CD4-positive, CD25-positive, alpha-beta regulatory T cell (primary cell): ENCODE results near the gene PTBP3. TPM values are rescaled to one million over a fixed set of nuclear protein-coding genes. Genes with fewer than 3 reads are reported as not detected.

Experiments
- ATAC-seq, 2 donors: fragments of 150-1000 bp; cut with Tn5 transposase; one replicate each; pipeline ENCODE4 v1.10.0; 2021; ENCODE audit warnings: low read depth in 2 of 2, moderate number of reproducible peaks in 2 of 2, moderate library complexity in 1 of 2
- DNase-seq, 3 donors: peaks; one replicate each; pipeline versions ENCODE4 v3.0.0 to v3.0.0-alpha.2; 2012 to 2022; ENCODE audit warnings: mixed read lengths in 1 of 3
- H3K27ac ChIP-seq: one replicate; pipeline ENCODE4 v1.7.0; 2013; ENCODE audit warnings: mild to moderate bottlenecking, low read length; ENCODE audit not compliant: insufficient read depth, poor library complexity, severe bottlenecking
- H3K27me3 ChIP-seq: one replicate; pipeline ENCODE4 v1.7.0; 2013; ENCODE audit warnings: low read length; ENCODE audit not compliant: control insufficient read depth, insufficient read depth
- H3K36me3 ChIP-seq: one replicate; pipeline ENCODE4 v1.7.0; 2013; ENCODE audit warnings: mild to moderate bottlenecking, low read length, moderate library complexity; ENCODE audit not compliant: control insufficient read depth, insufficient read depth
- H3K4me1 ChIP-seq: 2 replicates; pipeline ENCODE4 v1.7.0; 2013; ENCODE audit warnings: mild to moderate bottlenecking, low read length; ENCODE audit not compliant: insufficient read depth, control insufficient read depth, poor library complexity, severe bottlenecking
- H3K4me3 ChIP-seq: one replicate; pipeline ENCODE4 v1.7.0; 2013; ENCODE audit warnings: low read depth, mild to moderate bottlenecking, low read length, moderate library complexity
- H3K9me3 ChIP-seq, 2 experiments: 1 replicate in 1 of 2; 2 replicates in 1 of 2; pipeline ENCODE4 v1.7.0; 2013; ENCODE audit warnings: low read length in 2 of 2, mild to moderate bottlenecking in 1 of 2, moderate library complexity in 1 of 2; ENCODE audit not compliant: control insufficient read depth in 2 of 2
- H3K27ac Mint-ChIP-seq, 3 donors: one replicate each; pipeline ENCODE4 v1.8.0; 2020 to 2022; ENCODE audit warnings: mild to moderate bottlenecking in 3 of 3, mixed read lengths in 3 of 3, moderate library complexity in 2 of 3
- H3K27me3 Mint-ChIP-seq: one replicate; pipeline ENCODE4 v1.8.0; 2022; ENCODE audit warnings: mild to moderate bottlenecking, mixed read lengths
- H3K36me3 Mint-ChIP-seq: one replicate; pipeline ENCODE4 v1.8.0; 2020; ENCODE audit warnings: mixed read lengths
- H3K4me1 Mint-ChIP-seq, 4 donors: one replicate each; pipeline ENCODE4 v1.8.0; 2020 to 2022; ENCODE audit warnings: mixed read lengths in 4 of 4, mild to moderate bottlenecking in 1 of 4
- H3K4me3 Mint-ChIP-seq, 4 donors: one replicate each; pipeline ENCODE4 v1.8.0; 2020 to 2022; ENCODE audit warnings: mild to moderate bottlenecking in 4 of 4, mixed read lengths in 4 of 4, moderate library complexity in 3 of 4
- H3K9me3 Mint-ChIP-seq, 7 donors: one replicate each; pipeline ENCODE4 v1.8.0; 2020 to 2022; ENCODE audit warnings: mixed read lengths in 7 of 7, mild to moderate bottlenecking in 3 of 7, moderate library complexity in 2 of 7
- polyA plus RNA-seq, 4 donors: library from polyadenylated mRNA; unstranded; fragments of 300-500 nt; fragmentation: Illumina TruSeq; gene quantifications; one replicate each; pipeline ENCODE4 v1.2.3, GENCODE V29; 2021
- total RNA-seq: library from RNA; stranded (reverse); gene quantifications from one replicate; pipeline ENCODE4 v1.2.3, GENCODE V29; 2022

PTBP3 gene
- total and polyA plus RNA-seq, 5 donors from 2014 or later, result 49.5 to 144 (median 53.3) TPM

GRCh38 chr9:112247090-112247489 is 86.3 kb downstream of the PTBP3 start:
- Mint-ChIP-seq H3K36me3 (peaks cover 40% of the 10 kb centered on the region), H3K9me3 (peaks cover 0 to 3% (median 0%) of the 10 kb centered on the region in 7 donors), H3K4me1 (peaks cover 18 to 30% (median 27%) of the 10 kb centered on the region in 4 donors), H3K27me3 (no peaks in the 10 kb centered on the region), H3K27ac (no peak overlapping the region), H3K4me3 (no peak overlapping the region)
- H3K4me1 ChIP-seq, result peaks cover 6% of the 10 kb centered on the region
- no peaks in the 10 kb centered on the region for H3K27me3 ChIP-seq
- H3K36me3 ChIP-seq, result peaks cover 29% of the 10 kb centered on the region
- no peak for ATAC-seq
- no peaks in the 10 kb centered on the region for H3K9me3 ChIP-seq
- no peak overlapping the region for H3K4me3 ChIP-seq
- DNase-seq, result no peak
- H3K27ac ChIP-seq, result no peak overlapping the region

- Mint-ChIP-seq H3K36me3 (peaks cover 44% of the 10 kb centered on the region), H3K27ac (no peak overlapping the region)
- DNase-seq, result no peak
Observed at GRCh38 chr9:112245126-112245525, 88.3 kb downstream of the PTBP3 start.

DNA sequence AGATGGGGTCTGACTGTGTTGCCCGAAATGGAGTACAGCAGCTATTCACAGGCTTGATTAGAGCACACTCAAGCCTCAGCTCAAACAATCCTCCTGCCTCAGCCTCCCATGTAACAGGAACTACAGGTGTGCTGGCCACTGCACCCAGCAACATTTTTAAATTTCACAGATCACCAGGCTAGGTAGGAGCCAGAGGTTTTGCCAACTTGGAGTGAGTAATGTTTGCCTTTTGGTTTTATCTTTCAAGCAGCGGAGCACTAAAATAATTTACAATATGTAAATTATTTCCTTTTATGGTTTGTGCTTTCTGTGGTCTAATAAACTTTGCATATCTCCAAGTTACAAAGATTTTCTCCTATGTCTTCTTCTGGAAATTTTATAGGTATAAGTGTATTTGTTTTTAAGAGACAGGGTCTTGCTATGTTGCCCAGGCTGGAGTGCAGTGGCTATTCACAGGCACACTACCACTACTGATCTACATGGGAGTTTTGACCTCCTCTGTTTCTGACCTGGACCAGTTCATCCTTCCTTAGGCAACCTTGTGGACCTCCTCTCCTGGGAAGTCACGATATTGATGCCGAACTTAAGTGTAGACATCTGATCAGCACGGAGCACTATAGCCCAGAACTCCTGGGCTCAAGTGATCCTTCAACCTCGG is 91.1 kb downstream of the PTBP3 start:
- Histone ChIP-seq H3K9me3 (no peaks in the 10 kb centered on the region), H3K27me3 (no peaks in the 10 kb centered on the region), H3K4me3 (no peak overlapping the region), H3K36me3 (peaks cover 28% of the 10 kb centered on the region), H3K27ac (no peak overlapping the region), H3K4me1 (no peaks in the 10 kb centered on the region)
- Mint-ChIP-seq H3K4me1 (peaks cover 18 to 29% (median 23%) of the 10 kb centered on the region in 4 donors), H3K9me3 (peaks cover 0 to 3% (median 0%) of the 10 kb centered on the region in 7 donors), H3K27ac (no peak overlapping the region), H3K4me3 (no peak overlapping the region), H3K36me3 (peaks cover 54% of the 10 kb centered on the region), H3K27me3 (no peaks in the 10 kb centered on the region)
- ATAC-seq (no peak), DNase-seq (no peak)

More at GRCh38 chr9:112245126-112245525, 88.3 kb downstream of the PTBP3 start:
- Histone ChIP-seq H3K27me3 (no peaks in the 10 kb centered on the region), H3K36me3 (peaks cover 23% of the 10 kb centered on the region), H3K9me3 (no peaks in the 10 kb centered on the region), H3K27ac (no peak overlapping the region), H3K4me1 (peaks cover 6% of the 10 kb centered on the region), H3K4me3 (no peak overlapping the region)
- H3K27me3 Mint-ChIP-seq, result no peaks in the 10 kb centered on the region
- H3K4me1 Mint-ChIP-seq, result peaks cover 14 to 29% (median 21%) of the 10 kb centered on the region in 4 donors
- no peak for ATAC-seq
- H3K9me3 Mint-ChIP-seq, result peaks cover 0 to 3% (median 0%) of the 10 kb centered on the region in 7 donors
- no peak overlapping the region for H3K4me3 Mint-ChIP-seq

- ATAC-seq (no peak), DNase-seq (no peak)
- Mint-ChIP-seq H3K36me3 (peaks cover 47% of the 10 kb centered on the region), H3K27ac (peak overlapping the region in 1 of 3 donors; percentile 44), H3K9me3 (peaks cover 0 to 3% (median 0%) of the 10 kb centered on the region in 7 donors), H3K27me3 (no peaks in the 10 kb centered on the region), H3K4me1 (peaks cover 18 to 29% (median 23%) of the 10 kb centered on the region in 4 donors), H3K4me3 (no peak overlapping the region)
- no peak overlapping the region for H3K4me3 ChIP-seq
- H3K36me3 ChIP-seq, result peaks cover 28% of the 10 kb centered on the region
- no peaks in the 10 kb centered on the region for H3K4me1 ChIP-seq
- H3K9me3 ChIP-seq, result no peaks in the 10 kb centered on the region
- H3K27me3 ChIP-seq, result no peaks in the 10 kb centered on the region
- H3K27ac ChIP-seq, result no peak overlapping the region
Observed at GRCh38 chr9:112241491-112241890, 91.9 kb downstream of the PTBP3 start.

GRCh38 chr9:112239708-112240107 is 93.7 kb downstream of the PTBP3 start:
- Histone ChIP-seq H3K4me3 (no peak overlapping the region), H3K27me3 (no peaks in the 10 kb centered on the region), H3K27ac (no peak overlapping the region), H3K36me3 (peaks cover 26% of the 10 kb centered on the region), H3K9me3 (no peaks in the 10 kb centered on the region), H3K4me1 (no peaks in the 10 kb centered on the region)
- no peak for DNase-seq
- peaks cover 40% of the 10 kb centered on the region for H3K36me3 Mint-ChIP-seq
- no peaks in the 10 kb centered on the region for H3K27me3 Mint-ChIP-seq
- peaks cover 17 to 29% (median 19%) of the 10 kb centered on the region in 4 donors for H3K4me1 Mint-ChIP-seq
- peaks cover 0 to 3% (median 0%) of the 10 kb centered on the region in 7 donors for H3K9me3 Mint-ChIP-seq
- H3K4me3 Mint-ChIP-seq, result no peak overlapping the region
- H3K27ac Mint-ChIP-seq, result peak overlapping the region in 1 of 3 donors; percentile 48
- ATAC-seq, result no peak

DNA sequence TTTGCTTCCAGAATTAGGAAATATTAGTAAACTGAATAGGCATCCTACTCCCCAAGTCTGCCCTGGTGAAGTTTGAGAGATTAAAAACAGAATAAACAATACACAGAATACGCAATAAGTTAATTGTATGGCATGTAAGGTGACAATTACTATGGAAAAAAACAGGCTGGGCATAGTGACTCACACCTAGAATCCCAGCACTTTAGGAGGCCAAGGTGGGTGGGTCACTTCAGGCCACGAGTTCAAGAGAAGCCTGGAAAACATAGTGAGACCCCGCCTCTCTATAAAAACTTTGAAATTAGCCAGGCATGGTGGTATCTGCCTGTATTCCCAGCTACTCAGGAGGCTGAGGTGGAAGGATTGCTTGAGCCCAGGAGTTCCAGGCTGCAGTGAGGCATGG is 94.1 kb downstream of the PTBP3 start:
- no peak overlapping the region for H3K4me3 ChIP-seq
- peaks cover 40% of the 10 kb centered on the region for H3K36me3 Mint-ChIP-seq
- ATAC-seq, result no peak
- H3K27me3 Mint-ChIP-seq, result no peaks in the 10 kb centered on the region
- peaks cover 22% of the 10 kb centered on the region for H3K36me3 ChIP-seq
- H3K9me3 Mint-ChIP-seq, result peaks cover 0 to 3% (median 0%) of the 10 kb centered on the region in 7 donors
- no peak for DNase-seq
- H3K4me3 Mint-ChIP-seq, result no peak overlapping the region
- H3K9me3 ChIP-seq, result no peaks in the 10 kb centered on the region
- peaks cover 14 to 29% (median 20%) of the 10 kb centered on the region in 4 donors for H3K4me1 Mint-ChIP-seq
- no peak overlapping the region for H3K27ac ChIP-seq
- H3K4me1 ChIP-seq, result no peaks in the 10 kb centered on the region
- peak overlapping the region in 1 of 3 donors; percentile 48 for H3K27ac Mint-ChIP-seq
- H3K27me3 ChIP-seq, result no peaks in the 10 kb centered on the region

- Mint-ChIP-seq H3K4me1 (peaks cover 14 to 21% (median 17%) of the 10 kb centered on the region in 4 donors), H3K9me3 (peaks cover 0 to 2% (median 0%) of the 10 kb centered on the region in 7 donors), H3K4me3 (no peak overlapping the region), H3K27ac (no peak overlapping the region), H3K27me3 (no peaks in the 10 kb centered on the region), H3K36me3 (peaks cover 35% of the 10 kb centered on the region)
- Histone ChIP-seq H3K27ac (no peak overlapping the region), H3K36me3 (peaks cover 32% of the 10 kb centered on the region), H3K9me3 (no peaks in the 10 kb centered on the region), H3K4me3 (no peak overlapping the region), H3K4me1 (no peaks in the 10 kb centered on the region), H3K27me3 (no peaks in the 10 kb centered on the region)
- no peak for ATAC-seq
- no peak for DNase-seq
Observed at GRCh38 chr9:112234779-112235178, 98.6 kb downstream of the PTBP3 start.

- no peaks in the 10 kb centered on the region for H3K9me3 ChIP-seq
- no peak overlapping the region for H3K27ac ChIP-seq
- no peaks in the 10 kb centered on the region for H3K4me1 ChIP-seq
- no peaks in the 10 kb centered on the region for H3K27me3 Mint-ChIP-seq
- DNase-seq (no peak), ATAC-seq (no peak)
- peaks cover 28% of the 10 kb centered on the region for H3K36me3 ChIP-seq
- peaks cover 0 to 2% (median 0%) of the 10 kb centered on the region in 7 donors for H3K9me3 Mint-ChIP-seq
- no peak overlapping the region for H3K4me3 Mint-ChIP-seq
- H3K36me3 Mint-ChIP-seq, result peaks cover 29% of the 10 kb centered on the region
- H3K4me3 ChIP-seq, result no peak overlapping the region
- no peaks in the 10 kb centered on the region for H3K27me3 ChIP-seq
- H3K27ac Mint-ChIP-seq, result peak overlapping the region in 1 of 3 donors; percentile 82
- H3K4me1 Mint-ChIP-seq, result peaks cover 7 to 21% (median 14%) of the 10 kb centered on the region in 4 donors
Observed at GRCh38 chr9:112233769-112234168, 99.7 kb downstream of the PTBP3 start.
